C4-2B (cell line): Measurements from ENCODE around the gene ZNF892.
"Not testable (repeated sequence)": the region's sequence is repeated elsewhere in the genome, so short reads cannot be mapped to it uniquely, and the experiment has no call there.

Experiments
- H3K27ac ChIP-seq: fragments of 450-650 bp; 2 replicates; pipeline ENCODE4 v1.5.1; 2017
- ZFX ChIP-seq: fragments of 450-650 bp; IDR thresholded peaks from 2 replicates; pipeline ENCODE4 v1.6.1; 2017
- TF ChIP-seq, protein P1 (sequence below): fragments of 450-650 bp; conservative IDR thresholded peaks from 2 replicates; pipeline ENCODE4 v1.5.1; 2017; ENCODE audit warnings: mild to moderate bottlenecking

The ZNF892 gene

DNA sequence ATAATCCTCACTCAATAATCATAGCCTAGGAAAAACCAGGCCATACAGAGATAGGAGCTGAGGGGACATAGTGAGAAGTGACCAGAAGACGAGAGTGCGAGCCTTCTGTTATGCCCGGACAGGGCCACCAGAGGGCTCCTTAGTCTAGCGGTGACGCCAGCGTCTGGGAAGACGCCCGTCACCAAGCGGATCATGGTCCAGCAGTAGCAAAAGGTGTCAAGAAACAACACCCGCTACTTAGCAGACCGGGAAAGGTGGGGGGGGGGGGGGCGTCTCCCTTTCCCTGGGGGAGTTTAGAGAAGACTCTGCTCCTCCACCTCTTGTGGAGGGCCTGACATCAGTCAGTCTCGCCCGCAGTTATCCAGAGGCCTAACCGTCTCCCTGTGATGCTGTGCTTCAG, 14.4 kb upstream of the ZNF892 start:
- not testable (repeated sequence) for H3K27ac ChIP-seq
- TF ChIP-seq, protein P1, sequence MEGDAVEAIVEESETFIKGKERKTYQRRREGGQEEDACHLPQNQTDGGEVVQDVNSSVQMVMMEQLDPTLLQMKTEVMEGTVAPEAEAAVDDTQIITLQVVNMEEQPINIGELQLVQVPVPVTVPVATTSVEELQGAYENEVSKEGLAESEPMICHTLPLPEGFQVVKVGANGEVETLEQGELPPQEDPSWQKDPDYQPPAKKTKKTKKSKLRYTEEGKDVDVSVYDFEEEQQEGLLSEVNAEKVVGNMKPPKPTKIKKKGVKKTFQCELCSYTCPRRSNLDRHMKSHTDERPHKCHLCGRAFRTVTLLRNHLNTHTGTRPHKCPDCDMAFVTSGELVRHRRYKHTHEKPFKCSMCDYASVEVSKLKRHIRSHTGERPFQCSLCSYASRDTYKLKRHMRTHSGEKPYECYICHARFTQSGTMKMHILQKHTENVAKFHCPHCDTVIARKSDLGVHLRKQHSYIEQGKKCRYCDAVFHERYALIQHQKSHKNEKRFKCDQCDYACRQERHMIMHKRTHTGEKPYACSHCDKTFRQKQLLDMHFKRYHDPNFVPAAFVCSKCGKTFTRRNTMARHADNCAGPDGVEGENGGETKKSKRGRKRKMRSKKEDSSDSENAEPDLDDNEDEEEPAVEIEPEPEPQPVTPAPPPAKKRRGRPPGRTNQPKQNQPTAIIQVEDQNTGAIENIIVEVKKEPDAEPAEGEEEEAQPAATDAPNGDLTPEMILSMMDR = peak; percentile 78

DNA sequence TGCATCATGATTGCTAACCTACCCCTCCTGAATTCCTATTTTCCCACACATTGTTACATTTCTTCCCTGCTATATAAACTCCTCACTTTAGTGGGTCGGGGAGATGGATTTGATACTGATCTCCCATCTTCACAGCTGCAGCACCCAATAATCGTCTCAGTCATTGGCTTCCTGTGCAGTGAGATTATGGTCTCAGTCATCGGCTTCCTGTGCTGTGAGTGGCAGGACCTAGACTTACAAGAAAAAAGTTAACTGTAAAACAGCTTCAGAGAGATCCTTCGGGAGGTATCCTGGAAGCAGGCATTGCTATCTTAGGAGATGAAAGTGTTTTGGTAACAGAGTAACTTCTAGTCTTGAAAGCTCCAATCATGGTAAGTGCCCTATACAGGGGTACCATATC, 3.4 kb upstream of the ZNF892 start:
- TF ChIP-seq ZFX = no peak
- TF ChIP-seq, protein P1 = no peak
- no peak overlapping the region for H3K27ac ChIP-seq

DNA sequence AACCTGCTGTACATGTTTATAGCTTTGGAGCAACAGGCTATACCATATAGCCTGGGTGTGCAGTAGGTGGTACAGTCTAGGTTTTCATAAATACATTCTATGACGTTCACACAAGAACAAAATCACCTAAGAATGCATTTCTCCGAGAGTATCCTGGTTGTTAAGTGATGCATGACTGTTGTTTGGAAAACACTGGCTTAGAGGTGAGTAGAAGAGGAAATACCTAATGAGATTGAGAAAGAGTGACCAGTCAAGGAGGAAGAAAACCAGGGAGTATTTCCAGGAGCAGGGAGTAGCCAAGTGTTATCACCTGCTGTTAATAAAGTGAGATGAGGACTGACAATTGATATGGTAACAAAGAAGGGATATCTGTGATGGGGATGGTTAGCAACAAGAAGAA, 2.9 kb upstream of the ZNF892 start:
- TF ChIP-seq, protein P1 = no peak

DNA sequence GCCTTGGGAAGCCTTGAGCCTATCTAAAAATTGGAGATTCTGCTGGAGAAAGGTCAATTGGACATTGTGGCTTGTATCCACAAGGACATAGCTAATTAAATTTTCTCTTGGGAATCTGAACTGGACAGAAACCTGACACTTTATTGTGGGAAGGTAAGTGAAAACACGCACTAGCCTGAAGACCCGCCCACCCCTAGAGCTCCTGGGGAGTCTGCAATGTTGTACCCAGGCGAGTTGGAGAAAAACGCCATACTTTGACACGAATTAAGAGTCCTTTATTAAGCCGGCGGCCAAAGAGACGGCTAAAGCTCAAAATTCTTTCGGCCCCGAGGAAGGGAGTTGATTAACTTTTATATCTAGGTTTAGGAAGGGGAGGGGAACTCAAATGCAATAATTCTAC, 1.2 kb upstream of the ZNF892 start:
- H3K27ac ChIP-seq = no peak overlapping the region
- no peak for TF ChIP-seq ZFX
- TF ChIP-seq, protein P1 = no peak

More for the DNA sequence above, 2.9 kb upstream of the ZNF892 start:
- H3K27ac ChIP-seq = no peak overlapping the region

DNA sequence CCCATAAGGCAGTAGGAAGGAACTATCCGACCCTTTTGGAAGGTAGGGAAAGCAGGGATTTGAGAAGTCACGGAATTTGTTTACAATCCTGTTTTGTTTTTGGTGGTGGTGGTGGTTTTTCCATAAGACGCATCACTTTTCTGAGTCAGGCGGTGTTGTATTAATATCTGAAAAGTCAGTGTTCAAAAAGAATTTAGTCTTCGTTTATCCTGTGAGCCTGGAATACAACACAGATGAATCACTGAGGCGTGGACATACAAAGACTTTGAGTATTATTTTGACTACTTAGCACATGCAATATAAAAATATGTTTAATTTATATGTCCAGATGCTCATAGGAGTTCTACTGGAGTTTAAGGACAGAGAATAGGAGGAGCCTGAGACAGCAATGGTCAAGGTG, 785 bp downstream of the ZNF892 start:
- peak overlapping the region; percentile 64 for H3K27ac ChIP-seq
- TF ChIP-seq ZFX = no peak
- TF ChIP-seq, protein P1 = no peak

DNA sequence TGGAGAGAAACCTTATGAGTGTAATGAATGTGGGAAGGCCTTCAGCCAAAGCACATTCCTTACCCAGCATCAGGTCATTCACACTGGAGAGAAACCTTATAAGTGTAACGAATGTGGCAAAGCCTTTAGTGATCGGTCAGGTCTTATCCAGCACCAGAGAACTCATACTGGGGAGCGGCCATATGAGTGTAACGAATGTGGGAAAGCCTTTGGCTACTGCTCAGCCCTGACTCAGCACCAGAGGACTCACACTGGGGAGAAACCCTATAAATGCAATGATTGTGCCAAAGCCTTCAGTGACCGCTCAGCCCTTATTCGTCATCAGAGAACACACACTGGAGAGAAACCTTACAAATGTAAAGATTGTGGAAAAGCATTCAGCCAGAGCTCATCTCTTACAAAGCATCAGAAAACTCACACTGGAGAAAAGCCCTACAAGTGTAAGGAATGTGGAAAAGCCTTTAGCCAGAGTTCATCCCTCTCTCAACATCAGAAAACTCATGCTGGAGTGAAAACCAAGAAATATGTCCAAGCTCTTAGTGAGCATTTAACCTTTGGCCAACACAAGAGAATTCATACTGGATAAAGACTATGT, 7.8 kb downstream of the ZNF892 start:
- H3K27ac ChIP-seq = no peak overlapping the region
- TF ChIP-seq ZFX = no peak
- TF ChIP-seq, protein P1 = no peak

DNA sequence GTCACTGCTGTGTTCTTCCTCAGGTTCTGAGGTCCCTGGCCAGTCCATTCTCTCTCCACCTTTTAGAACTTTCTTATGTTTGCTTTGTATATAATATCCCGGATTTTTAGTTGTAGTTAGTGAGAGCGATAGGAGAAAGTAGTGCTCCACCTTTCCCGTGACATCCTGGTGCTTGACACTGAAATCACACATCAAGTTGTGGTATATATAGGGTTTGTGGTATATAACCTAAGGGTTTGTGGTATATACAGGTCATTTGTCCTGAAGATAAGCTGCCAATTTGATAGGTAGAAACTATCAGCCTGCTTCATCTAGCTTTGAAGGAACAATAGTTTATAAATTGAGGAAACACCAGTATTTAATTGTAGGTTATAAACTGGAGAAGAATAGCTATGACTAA, 13.1 kb downstream of the ZNF892 start:
- no peak for TF ChIP-seq ZFX
- TF ChIP-seq, protein P1 = no peak
- no peak overlapping the region for H3K27ac ChIP-seq
